GM19035 (cell line): ENCODE data around the gene PES1.
"Not testable (repeated sequence)": the region's sequence is repeated elsewhere in the genome, so short reads cannot be mapped to it uniquely, and the experiment has no call there.

Experiments
- ATAC-seq: cut with Tn5 transposase; IDR thresholded peaks from one replicate; pipeline ENCODE4 v1.9.1; 2021; ENCODE audit not compliant: unreplicated experiment

The PES1 gene

DNA sequence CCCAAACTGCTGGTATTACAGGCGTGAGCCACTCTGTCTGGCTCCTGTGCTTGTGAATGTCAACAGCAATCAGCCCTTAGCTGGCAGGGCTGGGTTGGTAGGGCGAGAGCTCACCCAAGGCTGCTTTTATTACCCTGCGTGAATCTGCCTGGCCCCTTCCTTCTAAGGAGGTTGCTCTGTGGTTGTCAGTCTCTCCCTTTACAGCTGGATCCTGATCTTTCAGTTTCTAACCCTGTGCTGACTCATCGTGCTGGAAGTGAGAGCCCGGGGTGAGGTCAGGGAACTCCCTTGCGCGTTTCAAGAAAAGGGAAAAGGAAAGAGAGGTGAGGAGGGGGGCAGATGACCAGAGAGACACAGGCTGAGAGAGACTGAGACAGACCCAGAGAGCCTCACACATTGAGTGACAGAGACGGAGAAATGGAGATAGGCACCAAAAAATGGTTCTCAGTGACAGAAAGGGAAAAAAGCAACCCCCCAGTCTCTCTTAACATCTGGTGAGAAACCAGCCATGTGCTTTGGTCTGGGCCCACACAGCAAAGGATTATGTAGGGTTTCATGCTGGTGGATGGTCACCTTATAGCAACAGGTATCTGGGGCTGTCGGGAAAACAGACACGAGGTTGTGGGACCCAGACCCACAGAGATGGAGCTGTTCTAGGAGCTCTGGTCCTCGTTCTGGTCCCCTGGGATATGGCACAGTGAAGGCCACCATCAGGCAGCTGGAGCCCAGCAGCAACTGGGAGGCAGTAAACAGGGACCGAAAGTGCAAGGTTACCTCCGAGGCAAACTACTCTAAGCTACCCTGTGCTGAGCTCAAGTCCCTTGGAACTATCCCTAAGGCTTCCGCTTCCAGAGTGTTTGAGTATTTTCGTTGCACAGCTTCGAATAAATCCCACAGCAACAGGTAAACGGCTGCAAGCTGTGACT lies 17.8 kb upstream of the PES1 start:
- ATAC-seq, result no peak

DNA sequence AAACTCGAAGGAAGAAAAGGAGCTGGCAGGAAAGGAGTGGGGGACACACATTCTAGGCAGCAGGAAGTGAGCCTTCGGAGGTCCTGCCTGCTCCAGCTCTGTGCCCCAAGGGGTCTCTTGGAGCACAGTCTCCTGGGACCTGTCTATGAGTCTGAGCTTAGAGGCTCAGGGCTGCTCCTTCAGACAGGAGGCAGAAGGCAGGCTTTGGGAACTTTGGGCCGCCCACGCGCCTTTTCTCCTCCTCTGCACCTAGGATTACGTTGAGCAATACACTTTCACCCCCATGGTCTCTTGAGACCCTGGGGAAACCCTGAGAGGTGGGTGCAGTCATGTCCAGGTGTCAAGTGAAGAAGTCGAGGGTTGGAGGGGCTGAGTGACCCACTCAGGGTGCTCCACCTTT lies 16.2 kb upstream of the PES1 start:
- no peak for ATAC-seq

DNA sequence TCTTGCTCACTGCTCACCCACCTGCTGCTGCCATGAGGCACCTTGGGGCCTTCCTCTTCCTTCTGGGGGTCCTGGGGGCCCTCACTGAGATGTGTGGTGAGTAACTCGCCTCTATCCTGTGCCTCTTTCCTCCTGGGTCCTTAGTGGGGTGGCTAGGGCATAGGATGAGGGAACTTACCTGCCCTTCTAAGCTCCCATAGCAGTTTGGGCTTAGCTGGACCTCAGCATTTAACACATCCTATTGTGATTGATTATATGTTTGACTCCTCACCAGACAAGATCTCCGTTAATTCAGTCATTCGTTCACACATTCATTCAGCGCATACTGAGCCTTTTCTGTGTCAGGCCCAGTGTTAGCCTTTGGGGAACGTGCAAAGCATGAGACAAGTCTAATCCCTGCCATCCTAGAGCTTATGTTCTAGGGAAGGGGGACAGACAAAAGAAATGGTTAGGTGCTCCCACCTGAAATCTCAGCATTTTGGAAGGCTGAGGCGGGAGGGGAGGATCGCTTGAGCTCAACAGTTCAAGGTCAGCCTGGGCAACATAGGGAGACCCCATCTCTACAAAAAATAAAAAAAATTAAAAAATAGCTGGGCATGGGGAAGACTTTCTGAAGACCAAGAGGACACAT lies 15.7 kb upstream of the PES1 start:
- ATAC-seq, result no peak

DNA sequence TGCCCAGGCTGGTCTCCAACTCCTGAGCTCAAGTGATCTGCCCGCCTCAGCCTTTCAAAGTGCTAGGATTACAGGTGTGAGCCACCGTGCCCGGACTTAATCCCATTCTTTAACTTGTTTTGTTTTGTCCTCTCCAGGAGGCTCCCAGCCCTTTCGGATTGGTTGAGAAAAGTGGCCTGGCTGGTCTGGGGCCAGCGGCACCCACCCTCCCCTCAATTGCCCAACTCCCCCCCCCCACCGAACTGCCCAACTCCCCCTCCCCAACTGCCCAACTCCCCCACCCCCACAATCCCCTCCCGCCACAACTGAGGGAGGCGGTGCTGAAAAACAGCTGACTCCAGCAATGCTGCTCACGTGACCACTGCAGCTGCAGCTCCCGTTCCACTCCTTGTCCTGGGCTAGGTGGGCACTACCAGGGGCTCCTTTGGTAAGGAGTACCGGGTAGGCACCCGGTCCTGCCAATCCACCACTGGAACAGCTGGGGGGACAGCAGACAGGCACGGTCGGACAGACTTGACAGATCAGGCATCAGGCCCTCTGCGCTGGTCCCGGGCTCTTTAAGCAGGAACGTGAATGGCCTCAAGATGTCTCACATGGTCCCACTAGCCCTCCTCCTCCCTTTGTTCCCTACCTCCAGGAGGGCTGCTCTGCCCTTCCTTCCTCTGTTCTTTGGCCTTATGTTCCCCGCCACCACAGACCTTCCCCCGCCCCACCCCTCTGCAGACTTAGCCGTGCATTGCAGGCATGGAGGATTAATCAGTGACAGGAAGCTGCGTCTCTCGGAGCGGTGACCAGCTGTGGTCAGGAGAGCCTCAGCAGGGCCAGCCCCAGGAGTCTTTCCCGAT lies 15.0 kb upstream of the PES1 start, which contains the start of gene TCN2:
TCN2 (plus strand) TSS at position 720 of the 845 bp plus-strand sequence. CDS start 158 bp downstream, outside the sequence.
- ATAC-seq, result no peak

DNA sequence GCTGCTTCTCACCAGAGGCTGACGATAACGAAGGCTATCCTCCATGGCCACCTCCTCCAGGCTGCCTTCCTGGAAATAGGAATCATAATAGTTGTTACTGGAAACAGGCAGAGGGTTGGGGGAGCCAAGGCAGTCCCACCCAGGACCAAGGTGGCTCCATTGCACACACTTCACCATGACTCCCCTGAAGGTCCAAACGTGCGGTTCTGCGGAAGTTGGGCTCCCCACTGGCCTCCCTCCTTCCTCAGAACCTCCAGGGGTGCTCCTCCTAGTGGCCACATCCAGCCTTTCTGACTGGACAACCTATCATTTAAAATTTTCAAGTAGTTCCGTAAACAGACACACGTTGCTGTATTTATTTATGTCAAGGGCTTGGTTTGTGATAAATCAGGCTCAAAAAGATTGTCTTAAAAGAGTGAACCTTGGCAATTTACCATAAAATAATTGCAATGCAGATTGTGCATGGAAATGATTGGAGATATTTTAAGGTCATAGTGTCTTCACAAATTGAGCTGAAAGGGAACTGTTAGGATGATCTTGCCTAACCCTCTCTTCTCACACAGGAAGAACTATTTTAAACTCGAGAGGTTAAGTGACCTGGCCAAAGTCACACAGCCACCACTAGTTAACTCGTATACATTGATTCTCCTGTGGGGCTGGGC lies 13.9 kb upstream of the PES1 start:
- ATAC-seq, result no peak

DNA sequence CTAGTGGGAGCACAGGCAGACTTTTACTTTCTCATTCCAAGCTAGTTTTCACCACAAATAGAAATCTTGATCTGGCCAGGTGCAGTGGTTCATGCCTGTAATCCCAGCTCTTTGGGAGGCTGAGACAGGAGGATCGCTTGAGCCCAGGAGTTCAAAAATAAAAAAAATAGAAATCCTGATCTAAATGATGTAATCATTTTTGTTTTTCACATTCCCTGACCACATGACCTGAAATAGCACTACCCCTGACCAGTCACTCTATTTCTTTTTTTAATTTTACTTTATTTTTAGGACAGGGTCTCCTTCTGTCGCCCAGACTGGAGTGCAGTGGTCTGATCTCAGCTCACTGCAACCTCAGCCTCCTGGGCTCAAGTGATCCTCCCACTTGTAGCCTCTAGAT lies 13.0 kb upstream of the PES1 start:
- ATAC-seq, result no peak

DNA sequence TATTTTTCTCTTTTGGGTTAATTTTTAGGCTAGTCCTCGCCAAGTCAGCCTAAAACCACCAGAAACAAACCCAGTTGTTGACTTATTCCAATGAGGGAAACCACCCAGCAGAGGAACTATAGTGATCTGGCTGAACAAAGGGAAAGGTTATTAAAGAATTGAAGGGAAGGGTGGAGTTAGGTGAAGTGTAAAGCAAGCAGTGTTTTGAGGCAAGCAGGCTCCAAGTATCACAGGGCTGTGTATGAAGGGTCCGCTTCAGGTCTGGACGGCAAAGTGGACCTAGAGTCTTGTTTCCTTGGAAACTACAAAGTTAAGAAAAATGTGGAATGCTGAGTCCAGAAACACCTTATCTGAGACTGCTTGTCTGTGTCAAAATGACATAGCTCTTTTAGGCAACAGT lies 12.1 kb upstream of the PES1 start:
- no peak for ATAC-seq

DNA sequence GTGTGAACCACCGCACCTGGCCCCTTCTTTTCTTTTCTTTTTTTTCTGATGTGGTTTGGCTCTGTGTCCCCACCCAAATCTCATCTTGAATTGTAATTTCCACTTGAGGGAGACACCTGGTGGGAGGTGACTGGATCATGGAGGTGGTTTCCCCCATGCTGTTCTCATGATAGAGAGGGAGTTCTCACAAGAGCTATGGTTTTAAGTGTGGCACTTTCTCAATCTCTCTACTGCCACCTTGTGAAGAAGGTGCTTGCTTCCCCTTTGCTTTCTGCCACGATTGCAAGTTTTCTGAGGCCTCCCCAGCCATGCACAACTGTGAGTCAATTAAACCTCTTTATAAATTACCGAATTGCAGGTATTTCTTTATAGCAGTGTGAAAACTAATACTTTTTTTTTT lies 10.3 kb upstream of the PES1 start:
- no peak for ATAC-seq

DNA sequence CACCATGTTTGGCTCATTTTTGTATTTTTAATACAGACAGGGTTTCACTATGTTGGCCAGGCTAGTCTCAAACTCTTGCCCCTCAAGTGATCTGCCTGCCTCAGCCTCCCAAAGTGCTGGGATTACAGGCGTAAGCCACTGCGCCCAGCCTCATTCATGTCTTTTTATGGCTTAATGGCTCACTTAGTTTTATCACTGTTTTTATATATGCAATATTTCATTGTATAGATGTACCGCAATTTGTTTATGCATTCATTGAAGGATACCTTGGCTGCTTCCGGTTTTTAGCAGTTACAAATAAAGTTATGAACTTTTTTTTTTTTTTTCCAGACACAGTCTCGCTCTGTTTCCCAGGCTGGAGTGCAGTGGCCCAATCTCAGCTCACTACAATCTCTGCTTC lies 9.8 kb upstream of the PES1 start:
- no peak for ATAC-seq

DNA sequence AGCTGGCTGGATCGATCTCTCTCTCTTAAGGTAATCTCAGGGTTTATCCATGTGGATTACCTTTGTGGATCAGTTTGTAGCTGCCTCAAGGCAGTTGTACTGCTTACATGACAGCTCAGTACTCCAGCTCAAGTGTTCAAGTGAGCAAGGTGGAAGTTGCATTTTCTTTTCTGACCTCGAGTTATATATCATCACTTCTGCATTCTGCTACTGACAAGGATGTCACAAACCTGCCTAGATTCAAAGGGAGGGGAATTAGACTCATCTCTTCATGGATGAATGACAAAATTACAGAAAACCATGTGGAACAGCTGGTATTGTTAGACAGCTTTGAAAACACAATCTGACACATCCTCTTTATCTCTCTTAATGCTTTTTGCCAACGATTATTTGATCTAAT lies 9.2 kb upstream of the PES1 start:
- no peak for ATAC-seq

DNA sequence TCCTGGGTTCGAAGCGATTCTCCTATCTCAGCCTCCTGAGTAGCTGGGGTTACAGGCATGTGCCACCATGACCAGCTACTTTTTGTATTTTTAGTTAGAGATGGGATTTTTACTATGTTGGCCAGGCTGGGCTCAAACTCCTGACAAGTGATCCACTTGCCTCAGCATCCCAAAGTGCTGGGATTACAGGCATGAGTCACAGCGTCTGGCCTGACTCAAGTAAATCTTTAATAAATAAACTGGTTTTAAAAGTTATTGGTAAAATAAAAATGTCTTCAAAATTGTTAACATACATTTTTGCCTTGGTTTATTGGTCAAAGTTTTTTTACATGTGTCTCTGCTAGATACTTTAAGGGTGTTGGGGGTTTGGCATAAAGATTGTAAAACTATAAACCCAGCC lies 7.3 kb upstream of the PES1 start:
- no peak for ATAC-seq

DNA sequence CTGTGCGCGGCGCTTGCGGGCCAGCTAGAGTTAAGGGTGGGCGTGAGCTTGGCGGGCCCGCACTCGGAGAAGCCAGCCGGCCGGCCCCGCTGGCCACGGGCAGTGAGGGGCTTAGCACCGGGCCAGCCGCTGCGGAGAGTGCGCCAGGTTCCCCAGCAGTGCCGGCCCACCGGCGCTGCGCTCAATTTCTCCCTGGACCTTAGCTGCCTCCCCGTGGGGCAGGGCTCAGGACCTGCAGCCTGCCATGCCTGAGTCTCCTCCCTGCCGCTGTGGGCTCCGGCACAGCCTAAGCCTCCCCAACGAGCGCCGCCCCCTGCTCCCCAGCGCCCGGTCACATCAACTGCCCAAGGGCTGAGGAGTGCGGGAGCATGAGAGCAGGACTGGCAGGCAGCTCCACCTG lies 5.2 kb upstream of the PES1 start:
- ATAC-seq, result no peak

DNA sequence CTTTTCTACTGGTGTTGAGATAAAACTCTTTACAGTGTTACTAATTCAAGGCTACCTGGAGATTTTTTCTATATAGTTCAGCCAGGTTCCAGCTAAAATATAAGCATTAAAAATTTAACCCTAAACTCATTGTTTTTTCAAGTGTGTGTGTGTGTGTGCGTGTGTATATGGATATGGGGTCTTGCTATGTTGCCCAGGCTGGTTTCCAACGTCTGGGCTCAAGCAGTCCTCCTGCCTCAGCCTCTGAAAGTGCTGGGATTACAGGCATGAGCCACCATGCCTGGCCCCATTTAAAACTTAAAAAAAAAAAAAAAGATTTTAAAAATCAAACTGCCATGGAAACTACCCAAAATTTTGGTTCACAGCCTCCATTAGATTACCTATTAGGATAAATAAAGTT lies 4.5 kb upstream of the PES1 start:
- ATAC-seq, result no peak

DNA sequence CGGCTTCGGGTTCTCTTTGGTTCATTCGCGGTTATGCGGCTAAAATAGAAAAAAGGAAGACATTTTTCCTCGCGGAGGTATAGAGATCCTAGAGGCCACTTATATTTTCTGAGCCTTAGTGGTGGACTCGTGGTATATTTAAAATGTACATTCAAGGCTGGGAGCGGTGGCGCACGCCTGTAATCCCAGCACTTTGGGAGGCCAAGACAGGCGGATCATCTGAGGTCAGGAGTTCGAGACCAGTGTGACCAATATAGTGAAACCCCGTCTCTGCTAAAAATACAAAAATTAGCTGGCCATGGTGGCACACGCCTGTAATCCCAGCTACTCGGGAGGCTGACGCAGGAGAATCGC lies 627 bp upstream of the PES1 start:
- ATAC-seq, result not testable (repeated sequence)

DNA sequence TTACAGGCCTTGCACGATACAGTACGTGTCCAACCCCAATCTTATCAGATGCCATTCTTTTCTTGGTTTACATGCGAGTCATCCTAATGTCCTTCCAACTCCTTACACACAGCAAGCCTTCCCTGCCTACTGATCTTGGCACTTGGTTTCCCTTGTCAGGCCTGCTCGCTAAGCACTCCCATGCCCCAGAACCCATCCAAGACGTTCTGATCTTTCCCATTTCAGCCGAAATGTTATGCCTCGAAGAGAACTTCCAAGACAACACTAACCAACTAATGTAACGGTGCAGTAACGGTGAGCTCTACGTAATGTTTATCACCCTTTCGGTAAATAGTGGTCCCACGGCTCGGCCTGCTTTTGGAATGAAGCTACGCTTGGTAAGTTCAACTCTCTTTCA lies 521 bp downstream of the PES1 start:
- no peak for ATAC-seq

DNA sequence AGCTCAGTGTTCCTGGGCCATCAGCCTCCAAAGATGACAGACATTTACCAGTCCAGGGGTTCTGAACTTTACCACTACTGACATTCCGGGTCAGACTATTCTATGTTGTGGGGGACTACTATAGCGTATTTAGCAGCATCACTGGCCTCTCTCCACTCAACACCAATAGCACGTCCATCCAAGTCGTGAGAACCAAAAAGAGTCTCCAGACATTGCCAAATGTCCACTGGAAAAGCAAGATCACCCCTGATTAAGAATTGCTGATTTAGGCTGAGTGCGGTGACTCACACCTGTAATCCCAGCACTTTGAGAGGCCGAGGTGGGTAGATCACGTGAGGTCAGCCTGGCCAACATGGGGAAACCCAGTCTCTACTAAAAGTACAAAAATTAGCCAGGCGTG lies 5.3 kb downstream of the PES1 start:
- no peak for ATAC-seq

DNA sequence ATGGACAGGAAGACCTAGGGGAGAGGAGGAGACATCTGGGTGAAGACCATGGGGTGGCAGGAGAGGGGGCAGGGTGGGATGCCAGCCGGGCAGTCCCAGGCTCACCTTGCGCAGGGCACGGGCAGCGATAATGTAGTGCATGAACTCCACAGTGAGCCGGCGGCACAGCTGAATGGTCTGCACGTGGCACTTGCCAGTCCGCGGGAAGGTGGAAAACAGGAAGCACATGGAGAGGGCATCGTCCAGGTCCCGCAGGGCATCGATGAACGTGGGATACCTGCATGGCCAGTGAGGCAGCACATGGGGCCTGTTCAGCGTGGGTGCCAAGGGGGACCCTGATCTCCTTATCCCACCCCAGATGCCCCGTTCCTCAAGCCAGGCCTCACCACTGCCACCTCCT lies 7.3 kb downstream of the PES1 start:
- no peak for ATAC-seq

DNA sequence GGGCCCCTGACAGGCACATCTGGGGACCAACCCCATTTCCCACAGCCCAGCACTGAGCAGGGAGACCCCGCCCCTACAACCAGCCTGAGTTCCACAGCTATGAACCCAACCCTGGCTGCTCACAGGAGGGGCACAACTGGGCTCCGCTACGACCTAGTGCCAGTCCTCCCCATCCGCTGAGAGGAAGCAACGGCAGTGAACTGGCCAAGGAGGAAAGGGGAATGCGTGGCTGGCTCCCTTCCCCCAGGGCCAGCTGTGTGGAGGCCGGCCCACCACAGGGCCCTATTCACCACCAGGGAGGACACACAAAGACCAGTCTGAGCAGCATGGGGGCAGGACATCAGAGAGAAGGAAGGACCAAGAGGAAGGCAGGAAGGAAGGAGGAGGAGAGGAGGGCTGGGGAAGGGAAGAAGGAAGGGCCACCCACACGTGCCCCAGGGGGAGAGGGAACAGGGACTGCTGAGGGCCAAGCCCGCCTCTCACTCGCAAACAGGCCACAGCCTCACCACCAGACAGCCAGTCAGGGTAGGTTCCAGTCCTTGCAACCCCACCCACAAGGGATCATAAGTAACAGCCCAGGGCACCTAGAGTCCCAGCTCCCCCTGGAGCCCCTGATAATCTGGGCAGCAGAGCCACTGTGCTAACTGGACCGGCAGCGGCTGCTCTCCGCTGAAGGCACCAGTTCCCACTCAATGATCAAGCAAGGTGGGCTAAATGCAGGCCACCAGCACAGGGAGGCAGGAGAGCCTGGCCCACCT lies 8.7 kb downstream of the PES1 start:
- ATAC-seq, result no peak

DNA sequence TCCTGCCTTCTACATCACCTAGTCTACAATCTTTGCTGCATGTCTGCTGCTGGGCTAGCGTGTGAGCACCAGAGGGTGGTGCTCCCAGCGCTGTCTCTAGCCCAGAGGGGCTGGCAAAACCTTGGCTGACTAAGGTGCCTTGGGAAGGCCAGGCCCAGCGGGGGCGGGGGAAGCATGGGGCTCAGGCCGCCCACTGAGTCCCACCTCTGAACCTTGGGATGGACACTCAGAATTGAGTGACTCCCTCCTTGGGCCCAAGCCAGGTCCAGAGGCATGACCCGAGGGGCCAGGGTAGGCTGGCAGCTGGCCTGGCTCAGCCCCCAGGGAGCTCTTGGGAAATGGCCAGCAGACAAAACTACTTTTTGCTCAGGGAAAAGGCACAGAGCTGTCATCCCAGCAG lies 9.7 kb downstream of the PES1 start:
- no peak for ATAC-seq

DNA sequence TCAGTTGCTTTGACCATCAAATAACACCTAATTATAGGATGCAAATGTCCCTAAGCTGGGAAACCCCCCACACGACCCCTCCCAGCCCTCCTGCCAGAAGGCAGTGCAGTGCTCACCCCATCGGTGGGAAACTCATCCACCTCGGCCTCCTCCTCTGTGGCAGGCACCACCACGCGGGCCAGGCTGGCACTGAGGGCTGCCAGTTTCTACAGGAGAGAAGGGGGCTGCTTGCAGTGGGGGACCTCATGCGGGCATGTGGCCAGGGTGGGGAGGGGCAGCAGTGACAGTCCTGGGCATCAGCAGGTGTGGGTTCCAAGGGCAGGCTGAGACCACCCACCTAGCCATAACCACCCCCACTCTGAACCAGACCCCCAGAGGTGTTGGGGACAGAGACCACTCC lies 10.8 kb downstream of the PES1 start:
- ATAC-seq, result no peak
